ENCODE measurements around the gene MSH6.

MSH6 gene

GRCh38 chr2:47782671-47783485, at the start of gene MSH6:
Gene MSH6, plus strand, starts transcription at chr2:47783145. Its CDS starts 89 bp downstream, at chr2:47783234.
- peak; percentile 89 for DNase-seq

GRCh38 chr2:47735136-47735869, 47.6 kb upstream of the MSH6 start:
- DNase-seq, result no peak

- no peak for DNase-seq
These were observed 47.0 kb upstream of the MSH6 start for GRCh38 chr2:47735912-47736311.

- no peak for DNase-seq
These were observed 45.6 kb upstream of the MSH6 start for GRCh38 chr2:47737191-47737975.

GRCh38 chr2:47738331-47738730, 44.6 kb upstream of the MSH6 start:
- no peak for DNase-seq

GRCh38 chr2:47741101-47741500, 41.8 kb upstream of the MSH6 start:
- no peak for DNase-seq

GRCh38 chr2:47741637-47742036, 41.3 kb upstream of the MSH6 start:
- no peak for DNase-seq

- DNase-seq, result no peak
These were observed 38.9 kb upstream of the MSH6 start for GRCh38 chr2:47744074-47744473.

GRCh38 chr2:47747878-47748277, 35.1 kb upstream of the MSH6 start:
- DNase-seq, result no peak

GRCh38 chr2:47751856-47752414, 31.0 kb upstream of the MSH6 start:
- no peak for DNase-seq

GRCh38 chr2:47767497-47767844, 15.5 kb upstream of the MSH6 start:
- no peak for DNase-seq

- DNase-seq, result peak; percentile 70
These were observed 14.9 kb upstream of the MSH6 start for GRCh38 chr2:47767880-47768609.

- DNase-seq, result no peak
These were observed 13.6 kb upstream of the MSH6 start for GRCh38 chr2:47769318-47769717.

GRCh38 chr2:47771211-47771610, 11.7 kb upstream of the MSH6 start:
- DNase-seq, result no peak

- no peak for DNase-seq
These were observed 10.6 kb upstream of the MSH6 start for GRCh38 chr2:47772343-47772742.

- no peak for DNase-seq
These were observed 8.4 kb upstream of the MSH6 start for GRCh38 chr2:47774567-47774966.

GRCh38 chr2:47777277-47777937, 5.5 kb upstream of the MSH6 start:
- DNase-seq, result no peak

- no peak for DNase-seq
These were observed 4.1 kb upstream of the MSH6 start for GRCh38 chr2:47778698-47779425.

- no peak for DNase-seq
These were observed 3.5 kb upstream of the MSH6 start for GRCh38 chr2:47779426-47779790.

- DNase-seq, result no peak
These were observed 619 bp upstream of the MSH6 start for GRCh38 chr2:47782381-47782670.

Data from CD4-positive, alpha-beta T cell treated with Interleukin-17A for 1 hour (primary cell).